Posterior cingulate gyrus (tissue), 11 donors: ENCODE results near the gene SIMC1.
"Not testable (repeated sequence)": the region's sequence is repeated elsewhere in the genome, so short reads cannot be mapped to it uniquely, and the experiment has no call there.

Experiments used
- DNase-seq, 10 donors: peaks; one replicate each; pipeline versions ENCODE4 v3.0.0 to v3.0.0-alpha.2; 2020 to 2021; ENCODE audit warnings: mixed read lengths in 3 of 10
- intact Hi-C: fragments of 100-400 bp; cut with DNase I; formaldehyde crosslinking; loops from one replicate; pipeline ENCODE4 v1.15.1; 2023

Gene SIMC1

GRCh38 chr5:176290057-176290840 is 52.0 kb downstream of the SIMC1 start:
- intact Hi-C loops = not testable (repeated sequence)

GRCh38 chr5:176305356-176305755 is 67.1 kb downstream of the SIMC1 start:
- DNase-seq = peak in 1 of 10 donors; percentile 30
- intact Hi-C loops = not testable (repeated sequence)

More at GRCh38 chr5:176290057-176290840, 52.0 kb downstream of the SIMC1 start:
- DNase-seq = peak in 1 of 10 donors; percentile 67

- intact Hi-C loops = no loop called here
- DNase-seq = no peak
Measured at GRCh38 chr5:176317534-176318374, 79.5 kb downstream of the SIMC1 start.

GRCh38 chr5:176319827-176320554 is 81.8 kb downstream of the SIMC1 start:
- intact Hi-C loops = no loop called here
- DNase-seq = no peak

GRCh38 chr5:176320577-176320976 is 82.4 kb downstream of the SIMC1 start:
- DNase-seq = no peak
- intact Hi-C loops = no loop called here

GRCh38 chr5:176334031-176334770 is 96.0 kb downstream of the SIMC1 start:
- intact Hi-C loops = no loop called here
- DNase-seq = no peak

GRCh38 chr5:176337913-176338312 is 99.7 kb downstream of the SIMC1 start:
- DNase-seq = no peak
- intact Hi-C loops = no loop called here

GRCh38 chr5:176339304-176339703 is 101.1 kb downstream of the SIMC1 start:
- intact Hi-C loops = no loop called here
- DNase-seq = no peak

GRCh38 chr5:176341325-176342157 is 103.3 kb downstream of the SIMC1 start:
- intact Hi-C loops = no loop called here
- no peak for DNase-seq

- DNase-seq = no peak
- intact Hi-C loops = no loop called here
Measured at GRCh38 chr5:176342158-176342483, 103.9 kb downstream of the SIMC1 start.

GRCh38 chr5:176342766-176343458 is 104.7 kb downstream of the SIMC1 start:
- intact Hi-C loops = no loop called here
- DNase-seq = no peak

GRCh38 chr5:176350416-176350815 is 112.2 kb downstream of the SIMC1 start:
- no peak for DNase-seq
- intact Hi-C loops = no loop called here

GRCh38 chr5:176352116-176352878 is 114.1 kb downstream of the SIMC1 start:
- no peak for DNase-seq
- intact Hi-C loops = no loop called here

- intact Hi-C loops = no loop called here
- DNase-seq = no peak
Measured at GRCh38 chr5:176353533-176353932, 115.3 kb downstream of the SIMC1 start.

GRCh38 chr5:176355400-176356178 is 117.4 kb downstream of the SIMC1 start:
- no peak for DNase-seq
- intact Hi-C loops = no loop called here

- DNase-seq = no peak
Measured at GRCh38 chr5:176356179-176356566, 117.9 kb downstream of the SIMC1 start.

GRCh38 chr5:176359658-176360057 is 121.4 kb downstream of the SIMC1 start:
- DNase-seq = no peak
- intact Hi-C loops = no loop called here

More at GRCh38 chr5:176356179-176356566, 117.9 kb downstream of the SIMC1 start:
- intact Hi-C loops = no loop called here
